Measurements from ENCODE around the gene LACC1.

GRCh38 chr13:43877326-43877725 lies 2.4 kb upstream of the LACC1 start:
- no peak for TF ChIP-seq POLR2AphosphoS5 (IDR thresholded peaks at IDR 0.05; ENCODE audit: low read depth, low read length)
- no peak for TF ChIP-seq POLR2A (IDR thresholded peaks at IDR 0.05; ENCODE audit: low read depth, low read length)
- no peak for TF ChIP-seq TAF1 (IDR thresholded peaks at IDR 0.05; ENCODE audit: borderline replicate concordance, low read depth, low read length)
